A549 (cell line): Measurements from ENCODE around the gene KCNIP4.

Experiments
- BHLHE40 ChIP-seq: IDR thresholded peaks from 2 replicates; pipeline ENCODE4 v1.6.1; 2012; ENCODE audit warnings: low read depth, low read length, inconsistent platforms
- E2F6 ChIP-seq: IDR thresholded peaks from 2 replicates; pipeline ENCODE4 v1.6.1; 2012; ENCODE audit warnings: low read depth, borderline replicate concordance
- MAFK ChIP-seq: fragments of 450-650 bp; IDR thresholded peaks from 2 replicates; pipeline ENCODE4 v1.6.1; 2014; ENCODE audit not compliant: partially characterized antibody
- MYC ChIP-seq: IDR thresholded peaks from 2 replicates; pipeline ENCODE4 v1.6.1; 2012; ENCODE audit warnings: mild to moderate bottlenecking, inconsistent platforms, low read length, improper control_type of control experiment, borderline replicate concordance
- NPAS2 ChIP-seq: fragments of 250-450 bp; sonication (Bioruptor Pico); IDR thresholded peaks from 2 replicates; pipeline ENCODE4 v1.8.0; 2022; ENCODE audit warnings: mild to moderate bottlenecking, moderate library complexity, borderline replicate concordance
- POLR2A ChIP-seq: IDR thresholded peaks from 2 replicates; pipeline ENCODE4 v1.6.1; 2012; ENCODE audit warnings: mild to moderate bottlenecking, low read length
- RAD21 ChIP-seq, 2 experiments: fragments of >200 bp in 1 of 2; sonication (Bioruptor Twin) in 1 of 2; formaldehyde crosslinking in 1 of 2; IDR thresholded peaks in 1 of 2; conservative IDR thresholded peaks in 1 of 2; 2 replicates in 1 of 2; 3 replicates in 1 of 2; pipeline ENCODE4 v1.6.1; 2012 to 2018; ENCODE audit warnings: inconsistent platforms in 1 of 2
- SREBF2 ChIP-seq: fragments of 450-650 bp; IDR thresholded peaks from 2 replicates; pipeline ENCODE4 v1.6.1; 2014; ENCODE audit warnings: mild to moderate bottlenecking, moderate library complexity
- TF ChIP-seq, protein P1 (sequence below): fragments of >200 bp; sonication (Bioruptor Twin); formaldehyde crosslinking; IDR thresholded peaks from 3 replicates; pipeline ENCODE4 v1.5.1; 2016
- TF ChIP-seq, protein P2 (sequence below): IDR thresholded peaks from 2 replicates; pipeline ENCODE4 v1.6.1; 2012
- TF ChIP-seq, protein P3 (sequence below): fragments of 450-650 bp; IDR thresholded peaks from 2 replicates; pipeline ENCODE4 v1.6.1; 2014; ENCODE audit warnings: antibody characterized with exemption
- TF ChIP-seq, protein P4 (sequence below): fragments of 150-350 bp; IDR thresholded peaks from 2 replicates; pipeline ENCODE4 v1.6.1; 2014; ENCODE audit warnings: low read depth, mild to moderate bottlenecking, low read length
- TF ChIP-seq, protein P5 (sequence below): fragments of 200-600 bp; sonication (generic); IDR thresholded peaks from 2 replicates; pipeline ENCODE4 v1.6.1; 2016; ENCODE audit warnings: antibody characterized with exemption, mild to moderate bottlenecking, moderate library complexity

DNA sequence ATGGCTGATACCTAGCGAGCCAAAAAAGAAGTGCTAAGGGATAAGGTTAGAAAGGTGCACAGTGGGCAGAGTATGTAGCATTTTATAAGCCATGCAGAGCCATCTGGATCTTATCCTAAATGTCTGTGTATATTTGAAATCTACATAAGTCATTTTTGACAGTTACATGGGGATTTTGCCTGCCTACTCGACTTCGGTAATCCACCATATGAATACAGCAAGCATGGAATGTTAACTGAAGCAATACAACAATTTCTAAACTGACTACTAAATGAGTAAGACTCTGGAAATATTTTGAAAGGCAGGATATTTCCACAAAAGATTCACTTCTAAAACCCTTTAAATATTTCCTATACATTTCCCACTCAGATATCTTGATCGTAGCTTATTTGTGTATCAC is 122.5 kb downstream of the KCNIP4 start:
- TF ChIP-seq, protein P1, sequence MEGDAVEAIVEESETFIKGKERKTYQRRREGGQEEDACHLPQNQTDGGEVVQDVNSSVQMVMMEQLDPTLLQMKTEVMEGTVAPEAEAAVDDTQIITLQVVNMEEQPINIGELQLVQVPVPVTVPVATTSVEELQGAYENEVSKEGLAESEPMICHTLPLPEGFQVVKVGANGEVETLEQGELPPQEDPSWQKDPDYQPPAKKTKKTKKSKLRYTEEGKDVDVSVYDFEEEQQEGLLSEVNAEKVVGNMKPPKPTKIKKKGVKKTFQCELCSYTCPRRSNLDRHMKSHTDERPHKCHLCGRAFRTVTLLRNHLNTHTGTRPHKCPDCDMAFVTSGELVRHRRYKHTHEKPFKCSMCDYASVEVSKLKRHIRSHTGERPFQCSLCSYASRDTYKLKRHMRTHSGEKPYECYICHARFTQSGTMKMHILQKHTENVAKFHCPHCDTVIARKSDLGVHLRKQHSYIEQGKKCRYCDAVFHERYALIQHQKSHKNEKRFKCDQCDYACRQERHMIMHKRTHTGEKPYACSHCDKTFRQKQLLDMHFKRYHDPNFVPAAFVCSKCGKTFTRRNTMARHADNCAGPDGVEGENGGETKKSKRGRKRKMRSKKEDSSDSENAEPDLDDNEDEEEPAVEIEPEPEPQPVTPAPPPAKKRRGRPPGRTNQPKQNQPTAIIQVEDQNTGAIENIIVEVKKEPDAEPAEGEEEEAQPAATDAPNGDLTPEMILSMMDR = no peak
- TF ChIP-seq MAFK (no peak), SREBF2 (no peak), E2F6 (no peak), NPAS2 (CRISPR knock-in tag) (no peak), POLR2A (no peak), RAD21 (conservative IDR thresholded peaks at IDR 0.05 in 1 of 2, IDR thresholded peaks at IDR 0.05 in 1 of 2) (no peak), MYC (no peak), BHLHE40 (no peak)
- TF ChIP-seq, protein P2, sequence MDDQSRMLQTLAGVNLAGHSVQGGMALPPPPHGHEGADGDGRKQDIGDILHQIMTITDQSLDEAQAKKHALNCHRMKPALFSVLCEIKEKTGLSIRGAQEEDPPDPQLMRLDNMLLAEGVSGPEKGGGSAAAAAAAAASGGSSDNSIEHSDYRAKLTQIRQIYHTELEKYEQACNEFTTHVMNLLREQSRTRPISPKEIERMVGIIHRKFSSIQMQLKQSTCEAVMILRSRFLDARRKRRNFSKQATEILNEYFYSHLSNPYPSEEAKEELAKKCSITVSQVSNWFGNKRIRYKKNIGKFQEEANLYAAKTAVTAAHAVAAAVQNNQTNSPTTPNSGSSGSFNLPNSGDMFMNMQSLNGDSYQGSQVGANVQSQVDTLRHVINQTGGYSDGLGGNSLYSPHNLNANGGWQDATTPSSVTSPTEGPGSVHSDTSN = no peak
- TF ChIP-seq, protein P3, sequence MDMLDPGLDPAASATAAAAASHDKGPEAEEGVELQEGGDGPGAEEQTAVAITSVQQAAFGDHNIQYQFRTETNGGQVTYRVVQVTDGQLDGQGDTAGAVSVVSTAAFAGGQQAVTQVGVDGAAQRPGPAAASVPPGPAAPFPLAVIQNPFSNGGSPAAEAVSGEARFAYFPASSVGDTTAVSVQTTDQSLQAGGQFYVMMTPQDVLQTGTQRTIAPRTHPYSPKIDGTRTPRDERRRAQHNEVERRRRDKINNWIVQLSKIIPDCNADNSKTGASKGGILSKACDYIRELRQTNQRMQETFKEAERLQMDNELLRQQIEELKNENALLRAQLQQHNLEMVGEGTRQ = no peak
- TF ChIP-seq, protein P4, sequence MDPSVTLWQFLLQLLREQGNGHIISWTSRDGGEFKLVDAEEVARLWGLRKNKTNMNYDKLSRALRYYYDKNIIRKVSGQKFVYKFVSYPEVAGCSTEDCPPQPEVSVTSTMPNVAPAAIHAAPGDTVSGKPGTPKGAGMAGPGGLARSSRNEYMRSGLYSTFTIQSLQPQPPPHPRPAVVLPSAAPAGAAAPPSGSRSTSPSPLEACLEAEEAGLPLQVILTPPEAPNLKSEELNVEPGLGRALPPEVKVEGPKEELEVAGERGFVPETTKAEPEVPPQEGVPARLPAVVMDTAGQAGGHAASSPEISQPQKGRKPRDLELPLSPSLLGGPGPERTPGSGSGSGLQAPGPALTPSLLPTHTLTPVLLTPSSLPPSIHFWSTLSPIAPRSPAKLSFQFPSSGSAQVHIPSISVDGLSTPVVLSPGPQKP = no peak
- TF ChIP-seq, protein P5, sequence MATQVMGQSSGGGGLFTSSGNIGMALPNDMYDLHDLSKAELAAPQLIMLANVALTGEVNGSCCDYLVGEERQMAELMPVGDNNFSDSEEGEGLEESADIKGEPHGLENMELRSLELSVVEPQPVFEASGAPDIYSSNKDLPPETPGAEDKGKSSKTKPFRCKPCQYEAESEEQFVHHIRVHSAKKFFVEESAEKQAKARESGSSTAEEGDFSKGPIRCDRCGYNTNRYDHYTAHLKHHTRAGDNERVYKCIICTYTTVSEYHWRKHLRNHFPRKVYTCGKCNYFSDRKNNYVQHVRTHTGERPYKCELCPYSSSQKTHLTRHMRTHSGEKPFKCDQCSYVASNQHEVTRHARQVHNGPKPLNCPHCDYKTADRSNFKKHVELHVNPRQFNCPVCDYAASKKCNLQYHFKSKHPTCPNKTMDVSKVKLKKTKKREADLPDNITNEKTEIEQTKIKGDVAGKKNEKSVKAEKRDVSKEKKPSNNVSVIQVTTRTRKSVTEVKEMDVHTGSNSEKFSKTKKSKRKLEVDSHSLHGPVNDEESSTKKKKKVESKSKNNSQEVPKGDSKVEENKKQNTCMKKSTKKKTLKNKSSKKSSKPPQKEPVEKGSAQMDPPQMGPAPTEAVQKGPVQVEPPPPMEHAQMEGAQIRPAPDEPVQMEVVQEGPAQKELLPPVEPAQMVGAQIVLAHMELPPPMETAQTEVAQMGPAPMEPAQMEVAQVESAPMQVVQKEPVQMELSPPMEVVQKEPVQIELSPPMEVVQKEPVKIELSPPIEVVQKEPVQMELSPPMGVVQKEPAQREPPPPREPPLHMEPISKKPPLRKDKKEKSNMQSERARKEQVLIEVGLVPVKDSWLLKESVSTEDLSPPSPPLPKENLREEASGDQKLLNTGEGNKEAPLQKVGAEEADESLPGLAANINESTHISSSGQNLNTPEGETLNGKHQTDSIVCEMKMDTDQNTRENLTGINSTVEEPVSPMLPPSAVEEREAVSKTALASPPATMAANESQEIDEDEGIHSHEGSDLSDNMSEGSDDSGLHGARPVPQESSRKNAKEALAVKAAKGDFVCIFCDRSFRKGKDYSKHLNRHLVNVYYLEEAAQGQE = no peak
